Raji (cell line): Measurements from ENCODE around the gene C17orf50.
A peak's percentile ranks its signal among the peaks of the same experiment; 100 is the strongest.

Source experiments
- POLR2A ChIP-seq: IDR thresholded peaks from 2 replicates; pipeline ENCODE4 v1.6.1; 2011; ENCODE audit warnings: low read depth, low read length, control low read depth; ENCODE audit not compliant: insufficient read depth

C17orf50 gene

DNA sequence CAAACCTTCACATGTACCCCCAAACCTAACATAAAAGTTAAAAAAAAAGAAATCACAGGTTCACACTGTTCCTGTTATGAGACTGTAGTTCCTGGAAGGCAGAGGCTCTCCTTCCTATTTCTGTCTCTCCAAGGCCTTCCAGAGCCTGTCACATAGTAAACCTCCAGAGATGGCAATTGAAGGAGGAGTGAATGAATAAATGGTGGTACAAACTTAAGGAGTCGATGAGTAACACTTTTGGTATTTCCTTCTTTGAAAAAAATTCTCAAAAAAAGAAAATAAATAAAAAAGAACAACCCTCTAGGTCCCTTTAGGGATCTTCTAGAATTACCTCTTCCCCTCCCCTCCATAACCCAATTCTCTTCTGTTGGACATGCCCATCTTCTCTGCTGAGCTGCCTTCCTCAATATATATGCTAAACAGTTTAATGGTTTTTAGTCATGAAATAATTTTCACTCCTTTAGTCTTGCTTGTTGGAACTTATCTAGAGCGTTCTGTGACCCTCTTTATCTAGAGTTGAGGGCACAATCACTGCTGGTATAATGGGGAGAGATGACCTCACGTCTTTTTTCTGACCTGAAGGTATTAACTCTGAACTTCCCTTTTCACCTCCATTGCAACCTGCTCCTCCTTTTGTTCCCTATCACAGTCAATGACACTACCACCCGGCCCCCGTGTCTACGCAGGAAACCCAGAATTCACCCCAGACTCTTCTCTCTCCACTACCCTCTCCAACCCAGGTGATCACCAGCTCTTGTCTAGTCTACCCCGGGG, 46.9 kb downstream of the C17orf50 start:
- TF ChIP-seq POLR2A: no peak

GRCh38 chr17:35808240-35808961, 47.7 kb downstream of the C17orf50 start:
- no peak for TF ChIP-seq POLR2A

DNA sequence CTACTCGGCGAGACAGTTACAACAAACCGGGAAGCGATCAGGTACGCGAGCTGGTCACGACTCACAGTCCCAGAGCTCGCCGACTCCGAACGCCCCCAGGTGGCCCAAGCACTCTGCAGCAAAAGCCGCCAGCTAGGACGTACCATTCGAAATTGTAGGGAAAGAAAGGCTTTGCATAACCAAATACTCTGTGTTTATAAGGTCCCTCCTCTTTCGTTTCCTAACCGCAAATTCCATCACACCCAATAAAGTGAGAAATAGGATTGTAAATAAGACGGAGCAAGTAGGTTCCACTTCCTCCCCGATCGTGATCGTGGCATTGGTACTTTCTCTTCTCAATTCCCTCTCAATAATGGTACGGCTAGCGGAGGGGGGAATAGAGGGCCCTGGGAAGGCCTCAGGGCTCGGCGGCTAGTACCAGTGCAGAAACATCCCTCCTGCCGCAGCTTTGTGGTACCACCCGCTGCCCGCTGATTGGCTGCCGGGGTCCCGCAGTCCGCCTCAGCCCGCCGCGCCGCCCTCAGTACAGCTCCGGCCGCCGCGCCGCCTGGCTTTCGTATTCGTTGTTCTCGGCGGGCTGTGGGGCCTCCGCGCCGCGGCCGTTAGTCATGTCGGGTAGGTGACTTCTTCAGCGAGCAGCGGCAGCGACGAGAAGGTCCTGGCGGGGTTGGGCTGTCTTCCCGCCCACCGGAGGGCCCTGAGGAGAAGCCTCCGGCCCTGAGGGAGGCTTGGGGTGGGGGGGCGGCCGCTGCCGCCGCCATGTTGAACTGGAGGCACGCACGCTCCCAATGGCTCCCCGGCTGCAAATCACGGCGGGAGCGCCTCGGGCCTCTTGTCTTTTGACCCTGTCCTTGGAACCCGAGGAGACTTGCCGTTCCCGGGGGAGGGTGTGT, 48.5 kb downstream of the C17orf50 start, which contains the start of gene TAF15:
TAF15 (plus strand) TSS at position 523 of the 893 bp plus-strand sequence; CDS start at position 609, 86 bp downstream.
- peak; percentile 77 for TF ChIP-seq POLR2A

GRCh38 chr17:35809855-35810461, 49.3 kb downstream of the C17orf50 start:
- TF ChIP-seq POLR2A: no peak

DNA sequence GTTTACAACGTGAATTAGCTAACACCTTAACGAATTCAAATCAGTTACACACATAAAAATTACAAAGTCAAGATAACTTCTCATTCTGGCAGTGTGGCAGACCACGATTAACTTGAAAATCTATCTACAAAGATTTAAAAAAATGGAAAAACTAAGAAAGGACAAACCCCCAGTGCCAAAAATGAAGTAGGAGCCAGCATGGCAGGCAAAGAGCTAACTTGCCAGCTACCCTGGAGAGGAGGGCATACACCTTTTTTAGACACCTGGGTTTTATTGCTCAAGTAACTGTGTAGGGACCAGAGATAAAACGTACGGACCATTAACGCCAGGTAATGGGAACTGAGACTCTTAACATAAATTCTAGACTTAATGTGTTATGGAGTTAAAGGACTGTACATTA, 51.1 kb downstream of the C17orf50 start:
- TF ChIP-seq POLR2A: no peak

- no peak for TF ChIP-seq POLR2A
Observed at GRCh38 chr17:35812456-35812855, 51.8 kb downstream of the C17orf50 start.
